ENCODE results near the gene NSUN7. TPM values are rescaled to one million over a fixed set of nuclear protein-coding genes. Genes with fewer than 3 reads are reported as not detected.

Gene NSUN7, protein sequence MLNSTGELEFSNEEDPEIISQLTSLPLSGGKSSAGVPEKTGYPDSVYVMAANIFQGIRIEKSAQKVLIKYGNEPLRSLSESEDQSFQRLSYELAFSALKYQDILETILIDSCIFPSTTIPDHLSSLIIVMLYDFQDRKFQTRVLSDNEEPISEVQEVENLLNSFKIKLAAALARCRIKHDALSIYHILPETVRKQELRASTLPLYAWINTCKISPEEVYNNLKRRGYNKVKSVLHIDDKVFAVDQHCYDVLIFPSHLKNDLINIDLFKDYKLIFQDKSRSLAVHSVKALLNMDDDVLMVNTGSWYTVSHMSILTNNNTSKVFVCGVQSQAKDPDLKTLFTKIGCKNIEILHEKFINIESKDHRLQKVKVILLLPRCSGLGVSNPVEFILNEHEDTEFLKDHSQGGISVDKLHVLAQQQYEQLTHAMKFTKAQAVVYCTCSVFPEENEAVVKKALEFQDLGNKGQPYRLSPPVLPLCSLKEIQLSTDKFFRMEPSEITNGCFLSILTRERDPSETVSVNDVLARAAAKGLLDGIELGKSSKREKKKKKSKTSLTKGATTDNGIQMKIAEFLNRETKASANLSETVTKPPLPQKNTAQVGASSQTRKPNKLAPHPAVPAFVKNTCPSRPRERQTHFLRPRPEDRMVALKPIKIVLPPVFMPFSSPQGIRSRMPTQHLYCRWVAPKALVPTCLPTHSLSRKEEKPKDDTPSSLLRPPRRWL
- total RNA-seq = 5.7 TPM
- long read RNA-seq, partial matches to known transcripts = 7 of 9 reads
- long read RNA-seq, other reads (novel, unspliced or antisense) = 1 of 9 reads

GRCh38 chr4:40749717-40750460 is at the start of gene NSUN7:
NSUN7 (plus strand) TSS chr4:40749955; CDS start chr4:40750694, 739 bp downstream.
- no peak for TF ChIP-seq CTCF (IDR thresholded peaks at IDR 0.05)
- DNase-seq (peak; percentile 94), ATAC-seq (peak; percentile 97)
- no peaks in the 10 kb centered on the region for H3K4me1 ChIP-seq
- no peaks in the 10 kb centered on the region for H3K36me3 ChIP-seq
- peak within 1 kb of the TSS; percentile 64 for H3K4me3 ChIP-seq
- H3K27ac ChIP-seq = peak within 1 kb of the TSS; percentile 70
- intact Hi-C loops (cut with DNase I) = no loop called here
- H3K27me3 ChIP-seq = peaks cover 4% of the 10 kb centered on the region
- no peaks in the 10 kb centered on the region for H3K9me3 ChIP-seq

- intact Hi-C loops (cut with DNase I) = no loop called here
- no peak for TF ChIP-seq CTCF (IDR thresholded peaks at IDR 0.05)
- Histone ChIP-seq H3K36me3 (no peaks in the 10 kb centered on the region), H3K4me1 (no peaks in the 10 kb centered on the region), H3K27me3 (no peaks in the 10 kb centered on the region), H3K27ac (no peak overlapping the region), H3K4me3 (no peak overlapping the region), H3K9me3 (no peaks in the 10 kb centered on the region)
- DNase-seq (no peak), ATAC-seq (no peak)
Observed at GRCh38 chr4:40702137-40702799, 47.5 kb upstream of the NSUN7 start.

- Histone ChIP-seq H3K27ac (no peak overlapping the region), H3K4me1 (no peaks in the 10 kb centered on the region), H3K36me3 (no peaks in the 10 kb centered on the region), H3K27me3 (no peaks in the 10 kb centered on the region), H3K4me3 (no peak overlapping the region), H3K9me3 (no peaks in the 10 kb centered on the region)
- DNase-seq (no peak), ATAC-seq (no peak)
- intact Hi-C loops (cut with DNase I) = no loop called here
- no peak for TF ChIP-seq CTCF (IDR thresholded peaks at IDR 0.05)
Observed at GRCh38 chr4:40702800-40703151, 47.0 kb upstream of the NSUN7 start.

DNA sequence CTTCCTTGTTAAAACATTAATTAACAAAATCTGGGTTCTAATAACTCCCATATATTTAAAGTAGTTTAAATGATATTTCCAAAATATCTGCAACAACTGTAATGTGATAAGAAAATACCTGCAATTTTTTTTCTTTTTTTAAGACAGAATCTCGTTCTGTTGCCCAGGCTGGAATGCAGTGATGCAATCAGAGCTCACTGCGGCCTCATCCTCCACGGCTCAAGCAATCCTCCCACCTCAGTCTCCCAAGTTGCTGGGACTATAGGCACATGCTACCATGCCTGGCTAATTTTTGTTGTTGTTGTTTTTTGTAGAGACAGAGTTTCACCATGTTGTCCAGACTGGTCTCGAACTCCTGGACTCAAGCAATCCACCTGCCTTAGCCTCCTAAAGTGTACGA is 45.7 kb upstream of the NSUN7 start:
- Histone ChIP-seq H3K27ac (no peak overlapping the region), H3K27me3 (no peaks in the 10 kb centered on the region), H3K4me3 (no peak overlapping the region), H3K9me3 (no peaks in the 10 kb centered on the region), H3K36me3 (no peaks in the 10 kb centered on the region), H3K4me1 (no peaks in the 10 kb centered on the region)
- ATAC-seq (no peak), DNase-seq (no peak)
- no peak for TF ChIP-seq CTCF (IDR thresholded peaks at IDR 0.05)
- intact Hi-C loops (cut with DNase I) = no loop called here
